Liver (tissue), 3 donors: ENCODE measurements around the gene TRPM2.

ENCODE experiments used
- FOXA1 ChIP-seq: IDR thresholded peaks from 2 replicates; pipeline ENCODE4 v1.6.1; 2016; ENCODE audit warnings: antibody characterized with exemption
- HNF4A ChIP-seq, 2 donors: conservative IDR thresholded peaks; 2 replicates each; pipeline ENCODE4 v1.6.1; 2016; ENCODE audit warnings: antibody characterized with exemption in 2 of 2, mild to moderate bottlenecking in 2 of 2
- RAD21 ChIP-seq, 2 donors: IDR thresholded peaks; 2 replicates each; pipeline ENCODE4 v1.6.1; 2016; ENCODE audit warnings: antibody characterized with exemption in 2 of 2, mild to moderate bottlenecking in 2 of 2
- SP1 ChIP-seq: IDR thresholded peaks from 2 replicates; pipeline ENCODE4 v1.6.1; 2018; ENCODE audit warnings: antibody characterized with exemption, mild to moderate bottlenecking
- TAF1 ChIP-seq: conservative IDR thresholded peaks from 2 replicates; pipeline ENCODE4 v1.6.1; 2016; ENCODE audit warnings: antibody characterized with exemption, mild to moderate bottlenecking
- YY1 ChIP-seq: IDR thresholded peaks from 2 replicates; pipeline ENCODE4 v1.6.1; 2016; ENCODE audit warnings: antibody characterized with exemption, mild to moderate bottlenecking
- TF ChIP-seq, protein P1 (sequence below): fragments of 150-350 bp; IDR thresholded peaks from 2 replicates; pipeline ENCODE4 v1.5.1; 2017; ENCODE audit warnings: improper control_type of control experiment, low read depth, low read length; ENCODE audit not compliant: missing input control
- donor health status: healthy.
- donor health status: healthy.

DNA sequence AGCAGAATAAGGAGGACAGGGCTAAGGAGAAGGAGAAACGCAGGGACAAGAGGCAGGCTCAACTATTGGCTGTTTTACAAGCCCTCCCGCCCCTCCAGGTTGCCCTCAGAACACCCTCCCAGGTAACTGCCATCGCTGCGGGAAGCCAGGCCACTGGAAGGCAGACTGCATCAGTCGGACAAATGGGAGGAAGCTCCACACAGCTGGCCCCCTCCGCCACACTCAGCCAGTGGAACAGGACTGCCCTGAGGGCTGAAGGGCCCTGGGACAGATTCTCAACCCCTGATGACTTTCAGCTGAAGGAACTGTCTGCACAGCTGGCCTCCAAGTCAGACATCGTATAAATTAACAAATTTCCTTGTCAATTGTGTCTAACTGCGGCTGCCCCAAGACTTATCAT lies 123.7 kb downstream of the TRPM2 start:
- TF ChIP-seq, protein P1, sequence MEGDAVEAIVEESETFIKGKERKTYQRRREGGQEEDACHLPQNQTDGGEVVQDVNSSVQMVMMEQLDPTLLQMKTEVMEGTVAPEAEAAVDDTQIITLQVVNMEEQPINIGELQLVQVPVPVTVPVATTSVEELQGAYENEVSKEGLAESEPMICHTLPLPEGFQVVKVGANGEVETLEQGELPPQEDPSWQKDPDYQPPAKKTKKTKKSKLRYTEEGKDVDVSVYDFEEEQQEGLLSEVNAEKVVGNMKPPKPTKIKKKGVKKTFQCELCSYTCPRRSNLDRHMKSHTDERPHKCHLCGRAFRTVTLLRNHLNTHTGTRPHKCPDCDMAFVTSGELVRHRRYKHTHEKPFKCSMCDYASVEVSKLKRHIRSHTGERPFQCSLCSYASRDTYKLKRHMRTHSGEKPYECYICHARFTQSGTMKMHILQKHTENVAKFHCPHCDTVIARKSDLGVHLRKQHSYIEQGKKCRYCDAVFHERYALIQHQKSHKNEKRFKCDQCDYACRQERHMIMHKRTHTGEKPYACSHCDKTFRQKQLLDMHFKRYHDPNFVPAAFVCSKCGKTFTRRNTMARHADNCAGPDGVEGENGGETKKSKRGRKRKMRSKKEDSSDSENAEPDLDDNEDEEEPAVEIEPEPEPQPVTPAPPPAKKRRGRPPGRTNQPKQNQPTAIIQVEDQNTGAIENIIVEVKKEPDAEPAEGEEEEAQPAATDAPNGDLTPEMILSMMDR = no peak
- TF ChIP-seq SP1 (no peak), RAD21 (IDR thresholded peaks at IDR 0.05) (no peak), YY1 (no peak), HNF4A (conservative IDR thresholded peaks at IDR 0.05) (no peak), FOXA1 (no peak), TAF1 (no peak)
